Psoas muscle (tissue), 8 donors: ENCODE measurements around the gene IFNK. TPM values are rescaled to one million over a fixed set of nuclear protein-coding genes. Genes with fewer than 3 reads are reported as not detected.
A peak's percentile ranks its signal among the peaks of the same experiment; 100 is the strongest.

ENCODE experiments used
- ATAC-seq, 4 donors: fragments of 200-7000 bp; cut with Tn5 transposase; one replicate each; pipeline ENCODE4 v1.9.1; 2020; ENCODE audit warnings: moderate library complexity in 3 of 4, mild to moderate bottlenecking in 2 of 4
- DNase-seq, 2 donors: peaks; one replicate each; pipeline ENCODE4 v3.0.0-alpha.2; 2020
- H3K27ac ChIP-seq: fragments of 200-600 bp; one replicate; pipeline ENCODE4 v1.8.0; 2022
- H3K27me3 ChIP-seq, 3 donors: fragments of 200-600 bp in 1 of 3; one replicate each; pipeline versions ENCODE4 v1.6.1 to v1.8.0; 2013 to 2022; ENCODE audit warnings: low read length in 2 of 3, mild to moderate bottlenecking in 2 of 3, moderate library complexity in 1 of 3; ENCODE audit not compliant: insufficient read depth in 3 of 3
- H3K36me3 ChIP-seq, 2 donors: fragments of 200-600 bp in 1 of 2; one replicate each; pipeline versions ENCODE4 v1.6.1 to v1.8.0; 2013 to 2022; ENCODE audit warnings: low read depth in 1 of 2, mild to moderate bottlenecking in 1 of 2, moderate library complexity in 1 of 2; ENCODE audit not compliant: insufficient read depth in 1 of 2
- H3K4me1 ChIP-seq: fragments of 200-600 bp; one replicate; pipeline ENCODE4 v1.8.0; 2022
- H3K4me3 ChIP-seq: fragments of 200-600 bp; one replicate; pipeline ENCODE4 v1.8.0; 2022; ENCODE audit warnings: mild to moderate bottlenecking
- H3K9me3 ChIP-seq: fragments of 200-600 bp; one replicate; pipeline ENCODE4 v1.8.0; 2022
- WGBS, 3 donors: extraction: QIAGEN DNeasy Blood & Tissue Kit; methylation state at CpG; one replicate each; pipeline versions ENCODE4 v1.1.6 to v1.1.7; 2013; 5-methylcytosine and 5-hydroxymethylcytosine counted together
- intact Hi-C, 2 donors: fragments of 100-400 bp; cut with DNase I; formaldehyde crosslinking; loops; one replicate each; pipeline versions ENCODE4 v1.11.0 to v1.14.2; 2022
- polyA plus RNA-seq, 3 donors: library from polyadenylated mRNA; stranded (reverse); fragments of 200-250 nt; gene quantifications; one replicate each; pipeline ENCODE4 v1.2.3, GENCODE V29; 2013
- total RNA-seq, 4 donors: library from RNA; stranded (reverse); fragmentation: NEBNext Ultra II Directional in 2 of 4; extraction: Animal tissue kit (Norgen Biotek cat#: 25700) in 2 of 4; gene quantifications; one replicate each; pipeline versions ENCODE4 v1.2.1 to v1.2.4, GENCODE V29; 2021 to 2023
- TF ChIP-seq, protein P1 (sequence below): fragments of 200-600 bp; IDR thresholded peaks from one replicate; pipeline ENCODE4 v1.8.0; 2022; ENCODE audit warnings: antibody characterized with exemption
- donor health status: healthy with polysubstance abuse.
- donor health status: DM: no; HTN: no; CAD: no; lungs with moderate emphysema.
- donor health status: Bipolar disorder and iron deficiency.
- donor health status: healthy.
- donor health status: DM: yes; HTN: yes; CAD: no.
- donor health status: DM: no; HTN: no; CAD: no.
- donor health status: DM: no; HTN: no; CAD: no.
- donor health status: DM: yes; HTN: yes; CAD: no.

Gene IFNK
- total and polyA plus RNA-seq, 7 donors, result not detected

DNA sequence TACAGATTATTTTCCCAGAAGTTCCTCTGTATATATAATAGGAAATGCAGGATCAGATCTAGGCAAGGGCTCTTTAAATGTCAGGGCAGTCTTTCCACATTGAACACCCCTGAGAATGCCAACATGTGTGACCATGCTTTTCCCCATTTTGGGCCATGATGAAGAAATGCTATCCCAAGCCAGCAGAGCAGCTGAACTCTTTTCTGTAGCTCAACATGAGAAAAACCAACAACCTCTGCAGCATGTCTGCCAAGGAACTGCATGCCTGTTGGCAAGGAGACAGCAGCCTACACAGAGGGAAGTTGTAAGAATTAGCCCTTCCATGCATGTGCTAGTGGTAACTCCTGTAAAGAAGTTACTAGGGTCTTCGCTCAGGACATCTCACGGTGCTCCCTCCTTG is 9.5 kb upstream of the IFNK start:
- peak in 1 of 2 donors; percentile 13 for DNase-seq
- no peaks in the 10 kb centered on the region for H3K4me1 ChIP-seq
- H3K9me3 ChIP-seq, result no peaks in the 10 kb centered on the region
- ATAC-seq, result peak in 2 of 4 donors; percentile 24 to 58
- no peak overlapping the region for H3K4me3 ChIP-seq
- TF ChIP-seq, protein P1, sequence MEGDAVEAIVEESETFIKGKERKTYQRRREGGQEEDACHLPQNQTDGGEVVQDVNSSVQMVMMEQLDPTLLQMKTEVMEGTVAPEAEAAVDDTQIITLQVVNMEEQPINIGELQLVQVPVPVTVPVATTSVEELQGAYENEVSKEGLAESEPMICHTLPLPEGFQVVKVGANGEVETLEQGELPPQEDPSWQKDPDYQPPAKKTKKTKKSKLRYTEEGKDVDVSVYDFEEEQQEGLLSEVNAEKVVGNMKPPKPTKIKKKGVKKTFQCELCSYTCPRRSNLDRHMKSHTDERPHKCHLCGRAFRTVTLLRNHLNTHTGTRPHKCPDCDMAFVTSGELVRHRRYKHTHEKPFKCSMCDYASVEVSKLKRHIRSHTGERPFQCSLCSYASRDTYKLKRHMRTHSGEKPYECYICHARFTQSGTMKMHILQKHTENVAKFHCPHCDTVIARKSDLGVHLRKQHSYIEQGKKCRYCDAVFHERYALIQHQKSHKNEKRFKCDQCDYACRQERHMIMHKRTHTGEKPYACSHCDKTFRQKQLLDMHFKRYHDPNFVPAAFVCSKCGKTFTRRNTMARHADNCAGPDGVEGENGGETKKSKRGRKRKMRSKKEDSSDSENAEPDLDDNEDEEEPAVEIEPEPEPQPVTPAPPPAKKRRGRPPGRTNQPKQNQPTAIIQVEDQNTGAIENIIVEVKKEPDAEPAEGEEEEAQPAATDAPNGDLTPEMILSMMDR, result no peak
- no peaks in the 10 kb centered on the region for H3K27me3 ChIP-seq
- H3K27ac ChIP-seq, result no peak overlapping the region
- intact Hi-C loops, result no loop called here
- WGBS, 3 donors, result 61 to 83% (median 64%) methylated on average over 2 of the region's 2 CpGs
- H3K36me3 ChIP-seq, result no peaks in the 10 kb centered on the region

DNA sequence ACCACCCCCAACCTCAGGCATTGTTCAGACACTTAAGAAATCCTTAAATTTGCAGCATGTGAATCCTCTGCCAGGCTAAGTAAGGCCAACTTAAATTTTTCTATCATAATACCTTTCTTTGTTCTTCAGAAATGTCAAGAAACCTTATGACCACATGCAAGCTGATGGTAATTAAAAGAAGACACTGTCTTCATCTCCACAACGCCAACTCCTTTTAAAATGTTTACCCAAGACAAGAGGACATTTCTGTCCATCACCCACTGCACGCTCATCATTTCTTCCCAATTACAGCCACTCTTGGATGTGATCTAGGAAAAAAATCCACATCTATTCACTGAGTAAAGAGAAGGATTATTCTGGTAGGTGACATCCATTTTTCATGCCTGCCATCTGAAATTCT is 6.1 kb upstream of the IFNK start:
- H3K36me3 ChIP-seq, result no peaks in the 10 kb centered on the region
- TF ChIP-seq, protein P1, result no peak

GRCh38 chr9:27518809-27519208 is 5.3 kb upstream of the IFNK start:
- Histone ChIP-seq H3K9me3 (no peaks in the 10 kb centered on the region), H3K4me1 (no peaks in the 10 kb centered on the region), H3K27me3 (no peaks in the 10 kb centered on the region), H3K4me3 (no peak overlapping the region), H3K36me3 (no peaks in the 10 kb centered on the region), H3K27ac (no peak overlapping the region)
- intact Hi-C loops, result loop anchor here in 1 of 2 donors (5.0 kb wide), 1 partner anchor 67 kb away; no protein-coding TSS in a partner anchor
- TF ChIP-seq, protein P1, result no peak
- ATAC-seq, result no peak
- DNase-seq, result no peak
- 94% methylated on average over 4 of the region's 4 CpGs for WGBS, 3 donors

More for the DNA sequence above, 6.1 kb upstream of the IFNK start:
- ATAC-seq (no peak), DNase-seq (no peak)
- H3K27me3 ChIP-seq, result no peaks in the 10 kb centered on the region
- H3K27ac ChIP-seq, result no peak overlapping the region
- intact Hi-C loops, result loop anchor here in 1 of 2 donors (5.0 kb wide), 1 partner anchor 66 kb away; no protein-coding TSS in a partner anchor
- H3K4me1 ChIP-seq, result no peaks in the 10 kb centered on the region
- WGBS, 3 donors, result 90 to 97% (median 93%) methylated on average over 2 of the region's 2 CpGs
- no peak overlapping the region for H3K4me3 ChIP-seq
- H3K9me3 ChIP-seq, result no peaks in the 10 kb centered on the region

GRCh38 chr9:27519466-27520465 is 4.3 kb upstream of the IFNK start:
- DNase-seq (no peak), ATAC-seq (no peak)
- no peak overlapping the region for H3K27ac ChIP-seq
- H3K27me3 ChIP-seq, result no peaks in the 10 kb centered on the region
- no peaks in the 10 kb centered on the region for H3K36me3 ChIP-seq
- TF ChIP-seq, protein P1, result no peak
- H3K4me3 ChIP-seq, result no peak overlapping the region
- WGBS, 3 donors, result 73 to 84% (median 83%) methylated on average over 10 of the region's 10 CpGs
- intact Hi-C loops, result loop anchor here in 1 of 2 donors (5.0 kb wide), 1 partner anchor 67 kb away; no protein-coding TSS in a partner anchor
- no peaks in the 10 kb centered on the region for H3K4me1 ChIP-seq
- no peaks in the 10 kb centered on the region for H3K9me3 ChIP-seq
